Tibial nerve (tissue), 4 donors: ENCODE data around the gene CCNL1.

ENCODE experiments used
- EP300 ChIP-seq, 2 donors: sonication (generic); formaldehyde crosslinking; IDR thresholded peaks; one replicate each; pipeline ENCODE4 v1.6.1; 2017; ENCODE audit warnings: antibody characterized with exemption in 2 of 2, mild to moderate bottlenecking in 1 of 2
- POLR2A ChIP-seq, 2 donors: fragments of 450-650 bp; IDR thresholded peaks; one replicate each; pipeline ENCODE4 v1.6.1; 2017; ENCODE audit warnings: antibody characterized with exemption in 2 of 2, mild to moderate bottlenecking in 2 of 2, moderate library complexity in 2 of 2
- TF ChIP-seq, protein P1 (sequence below), 5 experiments: fragments of 200-600 bp in 3 of 5; fragments of 450-650 bp in 2 of 5; sonication (generic) in 3 of 5; IDR thresholded peaks; one replicate each; pipeline ENCODE4 v1.5.1; 2016 to 2019; ENCODE audit warnings: antibody characterized with exemption in 5 of 5, mild to moderate bottlenecking in 3 of 5, moderate library complexity in 2 of 5

DNA sequence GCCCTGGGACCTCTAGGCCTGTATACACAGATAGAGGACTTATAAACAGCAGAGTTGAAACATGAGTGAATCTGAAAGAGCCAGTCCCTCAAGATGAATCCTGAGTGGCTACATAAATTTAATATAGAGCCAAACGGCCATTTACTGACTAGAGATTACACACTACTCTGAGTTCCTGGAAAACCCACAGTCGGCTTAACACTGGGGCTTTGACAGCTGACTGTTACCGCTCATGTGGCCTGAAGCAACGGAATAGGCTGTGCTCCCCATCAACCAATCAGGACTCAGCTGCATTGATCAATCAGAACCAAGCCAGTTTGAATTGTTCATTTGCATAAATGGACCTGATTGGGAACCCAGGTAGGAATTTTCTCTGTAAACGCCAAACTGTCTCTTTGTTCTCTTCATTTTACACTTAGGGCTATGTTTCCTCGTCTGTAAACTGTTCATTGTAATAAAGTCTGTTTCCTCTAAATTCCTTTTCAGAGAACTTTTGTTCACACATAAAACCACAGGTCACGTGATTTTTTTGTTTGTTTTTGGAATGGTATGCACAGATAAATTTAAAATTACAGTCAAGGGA is 40.5 kb downstream of the CCNL1 start:
- TF ChIP-seq, protein P1, sequence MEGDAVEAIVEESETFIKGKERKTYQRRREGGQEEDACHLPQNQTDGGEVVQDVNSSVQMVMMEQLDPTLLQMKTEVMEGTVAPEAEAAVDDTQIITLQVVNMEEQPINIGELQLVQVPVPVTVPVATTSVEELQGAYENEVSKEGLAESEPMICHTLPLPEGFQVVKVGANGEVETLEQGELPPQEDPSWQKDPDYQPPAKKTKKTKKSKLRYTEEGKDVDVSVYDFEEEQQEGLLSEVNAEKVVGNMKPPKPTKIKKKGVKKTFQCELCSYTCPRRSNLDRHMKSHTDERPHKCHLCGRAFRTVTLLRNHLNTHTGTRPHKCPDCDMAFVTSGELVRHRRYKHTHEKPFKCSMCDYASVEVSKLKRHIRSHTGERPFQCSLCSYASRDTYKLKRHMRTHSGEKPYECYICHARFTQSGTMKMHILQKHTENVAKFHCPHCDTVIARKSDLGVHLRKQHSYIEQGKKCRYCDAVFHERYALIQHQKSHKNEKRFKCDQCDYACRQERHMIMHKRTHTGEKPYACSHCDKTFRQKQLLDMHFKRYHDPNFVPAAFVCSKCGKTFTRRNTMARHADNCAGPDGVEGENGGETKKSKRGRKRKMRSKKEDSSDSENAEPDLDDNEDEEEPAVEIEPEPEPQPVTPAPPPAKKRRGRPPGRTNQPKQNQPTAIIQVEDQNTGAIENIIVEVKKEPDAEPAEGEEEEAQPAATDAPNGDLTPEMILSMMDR (IDR thresholded peaks at IDR 0.05) = no peak
- TF ChIP-seq POLR2A (IDR thresholded peaks at IDR 0.05) = no peak
- TF ChIP-seq EP300 (IDR thresholded peaks at IDR 0.05) = no peak
